Stimulated activated CD4-positive, alpha-beta T cell treated with anti-CD3 and anti-CD28 coated beads, Interleukin-1b, Interleukin-23, amount 100 ng/mL, for 48 hours (primary cell): ENCODE results near the gene SMARCD2.
"Not testable (repeated sequence)": the region's sequence is repeated elsewhere in the genome, so short reads cannot be mapped to it uniquely, and the experiment has no call there.

ENCODE experiments used
- DNase-seq: peaks from one replicate; pipeline ENCODE4 v3.0.0-alpha.2; 2020

The SMARCD2 gene

GRCh38 chr17:63798572-63799106 lies 43.8 kb downstream of the SMARCD2 start:
- DNase-seq = no peak

- DNase-seq = not testable (repeated sequence)
Observed at GRCh38 chr17:63796375-63796774, 46.1 kb downstream of the SMARCD2 start.

- no peak for DNase-seq
Observed at GRCh38 chr17:63792055-63792729, 50.3 kb downstream of the SMARCD2 start.

GRCh38 chr17:63790057-63790456 lies 52.4 kb downstream of the SMARCD2 start:
- no peak for DNase-seq

GRCh38 chr17:63786971-63787711 lies 55.3 kb downstream of the SMARCD2 start:
- no peak for DNase-seq

GRCh38 chr17:63786117-63786516 lies 56.4 kb downstream of the SMARCD2 start:
- no peak for DNase-seq

GRCh38 chr17:63785556-63785955 lies 56.9 kb downstream of the SMARCD2 start:
- DNase-seq = no peak

- DNase-seq = no peak
Observed at GRCh38 chr17:63783522-63783921, 59.0 kb downstream of the SMARCD2 start.
